ENCODE measurements around the gene KIF4A.

- no peak for TF ChIP-seq CTCF (conservative IDR thresholded peaks at IDR 0.05)
- no peak for TF ChIP-seq EZH2 (IDR thresholded peaks at IDR 0.05; ENCODE audit: low read depth)
Observed at GRCh38 chrX:70254909-70255308, 35.0 kb upstream of the KIF4A start.
